ENCODE measurements around the gene CACNA1G.

- TF ChIP-seq, protein P1, sequence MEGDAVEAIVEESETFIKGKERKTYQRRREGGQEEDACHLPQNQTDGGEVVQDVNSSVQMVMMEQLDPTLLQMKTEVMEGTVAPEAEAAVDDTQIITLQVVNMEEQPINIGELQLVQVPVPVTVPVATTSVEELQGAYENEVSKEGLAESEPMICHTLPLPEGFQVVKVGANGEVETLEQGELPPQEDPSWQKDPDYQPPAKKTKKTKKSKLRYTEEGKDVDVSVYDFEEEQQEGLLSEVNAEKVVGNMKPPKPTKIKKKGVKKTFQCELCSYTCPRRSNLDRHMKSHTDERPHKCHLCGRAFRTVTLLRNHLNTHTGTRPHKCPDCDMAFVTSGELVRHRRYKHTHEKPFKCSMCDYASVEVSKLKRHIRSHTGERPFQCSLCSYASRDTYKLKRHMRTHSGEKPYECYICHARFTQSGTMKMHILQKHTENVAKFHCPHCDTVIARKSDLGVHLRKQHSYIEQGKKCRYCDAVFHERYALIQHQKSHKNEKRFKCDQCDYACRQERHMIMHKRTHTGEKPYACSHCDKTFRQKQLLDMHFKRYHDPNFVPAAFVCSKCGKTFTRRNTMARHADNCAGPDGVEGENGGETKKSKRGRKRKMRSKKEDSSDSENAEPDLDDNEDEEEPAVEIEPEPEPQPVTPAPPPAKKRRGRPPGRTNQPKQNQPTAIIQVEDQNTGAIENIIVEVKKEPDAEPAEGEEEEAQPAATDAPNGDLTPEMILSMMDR (conservative IDR thresholded peaks at IDR 0.05; ENCODE audit: low read length): no peak
- no peak for TF ChIP-seq EZH2phosphoT487 (IDR thresholded peaks at IDR 0.05; ENCODE audit: borderline replicate concordance)
Observed at GRCh38 chr17:50546701-50547034, 13.8 kb upstream of the CACNA1G start.

Measured in Loucy (cell line).